PC-3 (cell line): ENCODE measurements around the gene CRTC1. TPM values are rescaled to one million over a fixed set of nuclear protein-coding genes. Genes with fewer than 3 reads are reported as not detected.

ENCODE experiments used
- ATAC-seq: fragments of 200-7000 bp; cut with Tn5 transposase; 2 replicates; pipeline ENCODE4 v1.9.1; 2020; ENCODE audit warnings: mild to moderate bottlenecking, moderate library complexity
- BruUV-seq: library from RNA; stranded (reverse); fragments of 400-500 nt; replicated peaks from 2 replicates; lab custom pipeline; 2021; lab: Mats Ljungman, UMichigan
- CTCF ChIA-PET: fragments of 300-600 bp; sonication (Branson Sonifier 250); formaldehyde crosslinking; loops from one replicate; lab custom pipeline; 2022; ENCODE audit warnings: antibody characterized with exemption; lab: Charles Lee
- POLR2A ChIA-PET: fragments of 300-600 bp; sonication (Branson Sonifier 250); formaldehyde crosslinking; loops from one replicate; lab custom pipeline; 2022; ENCODE audit warnings: antibody characterized with exemption; ENCODE audit not compliant: unreplicated experiment; lab: Charles Lee
- DNase-seq: peaks from one replicate; pipeline ENCODE4 v3.0.0-alpha.2; 2015
- H2AFZ ChIP-seq: fragments of 300-600 bp; sonication (generic); 2 replicates; pipeline ENCODE4 v1.6.0; 2016; ENCODE audit warnings: antibody characterized with exemption, low read length
- H3F3A ChIP-seq: fragments of 300-600 bp; sonication (generic); one replicate; pipeline ENCODE4 v1.6.0; 2017; ENCODE audit warnings: antibody characterized with exemption, low read length, control low read depth, mild to moderate bottlenecking; ENCODE audit not compliant: unreplicated experiment
- H3K27ac ChIP-seq: fragments of 300-600 bp; sonication (generic); 2 replicates; pipeline ENCODE4 v1.5.1; 2016; ENCODE audit warnings: mild to moderate bottlenecking, low read length
- H3K27me3 ChIP-seq: fragments of 300-600 bp; sonication (generic); 2 replicates; pipeline ENCODE4 v1.6.1; 2016; ENCODE audit warnings: low read length, mixed read lengths
- H3K36me3 ChIP-seq: fragments of 300-600 bp; sonication (generic); 2 replicates; pipeline ENCODE4 v1.6.1; 2016; ENCODE audit warnings: low read depth, mixed run types, low read length, mixed read lengths
- H3K4me1 ChIP-seq: fragments of 300-600 bp; sonication (generic); 2 replicates; pipeline ENCODE4 v1.5.1; 2016; ENCODE audit warnings: low read length; ENCODE audit not compliant: insufficient read depth
- H3K4me2 ChIP-seq: fragments of 300-600 bp; sonication (generic); 2 replicates; pipeline ENCODE4 v1.6.0; 2016; ENCODE audit warnings: low read length
- H3K4me3 ChIP-seq: fragments of 300-600 bp; sonication (generic); 2 replicates; pipeline ENCODE4 v1.5.1; 2016; ENCODE audit warnings: mild to moderate bottlenecking, low read length, mixed read lengths
- H3K79me2 ChIP-seq: fragments of 300-600 bp; sonication (generic); 2 replicates; pipeline ENCODE4 v1.6.1; 2017; ENCODE audit warnings: low read length, mixed read lengths
- H3K9ac ChIP-seq: fragments of 300-600 bp; sonication (generic); 2 replicates; pipeline ENCODE4 v1.6.0; 2016; ENCODE audit warnings: mild to moderate bottlenecking, low read length
- H3K9me2 ChIP-seq: fragments of 300-600 bp; sonication (generic); replicated peaks from 2 replicates; pipeline ENCODE4 v1.6.1; 2016; ENCODE audit warnings: mixed run types, low read length, mixed read lengths
- H3K9me3 ChIP-seq: fragments of 300-600 bp; sonication (generic); 2 replicates; pipeline ENCODE4 v1.6.1; 2016; ENCODE audit warnings: low read length, mixed read lengths
- H4K20me1 ChIP-seq: fragments of 300-600 bp; sonication (generic); 2 replicates; pipeline ENCODE4 v1.6.1; 2016; ENCODE audit warnings: low read length, mixed read lengths
- EZH2 ChIP-seq: fragments of 300-600 bp; sonication (generic); IDR thresholded peaks from one replicate; pipeline ENCODE4 v1.6.1; 2017; ENCODE audit warnings: antibody characterized with exemption, mild to moderate bottlenecking, low read length; ENCODE audit not compliant: unreplicated experiment
- EZH2phosphoT487 ChIP-seq: fragments of 300-600 bp; sonication (generic); IDR thresholded peaks from 2 replicates; pipeline ENCODE4 v1.6.1; 2018; ENCODE audit warnings: mild to moderate bottlenecking, antibody characterized with exemption, low read length, borderline replicate concordance
- intact Hi-C: fragments of 100-400 bp; cut with micrococcal nuclease; formaldehyde crosslinking; loops from 2 replicates; pipeline ENCODE4 v1.9.0; 2023
- total RNA-seq: library from RNA; depleted of rRNA; stranded (reverse); fragments of >200 nt; gene quantifications from 2 replicates; pipeline ENCODE4 v1.2.3, GENCODE V29; 2014
- TF ChIP-seq, protein P1 (sequence below): fragments of 300-600 bp; sonication (generic); conservative IDR thresholded peaks from 2 replicates; pipeline ENCODE4 v1.5.1; 2017; ENCODE audit warnings: antibody characterized with exemption, low read depth, mild to moderate bottlenecking, low read length

CRTC1 gene
- total RNA-seq, 1 experiment from 2014 or later: 6.7 TPM

DNA sequence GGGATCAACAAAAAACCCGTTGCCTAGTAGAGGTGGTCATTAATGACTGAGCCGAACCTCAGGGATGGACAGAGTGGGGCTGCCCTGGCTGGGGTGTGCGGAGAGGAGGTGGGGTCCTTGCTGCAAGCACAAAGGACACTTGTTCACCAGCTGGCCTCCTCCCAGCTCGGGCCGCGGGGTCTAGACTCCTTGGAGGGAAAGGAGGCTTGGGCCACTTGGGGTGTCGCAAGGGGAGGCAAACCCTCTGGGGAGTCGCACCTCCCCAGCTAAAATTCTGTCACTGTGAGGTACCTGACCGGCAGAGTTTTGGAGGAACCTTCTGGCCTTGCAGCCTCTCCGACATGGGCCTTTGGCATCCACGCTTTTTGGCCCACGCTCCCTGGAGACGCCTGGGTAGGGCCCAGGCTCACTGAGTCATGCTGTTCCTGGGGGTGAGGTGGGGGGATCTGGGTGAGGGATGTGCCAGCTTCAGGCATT is 38.4 kb upstream of the CRTC1 start:
- ATAC-seq (no peak), DNase-seq (no peak)
- Histone ChIP-seq H3K9me3 (no peaks in the 10 kb centered on the region), H3F3A (no peaks in the 10 kb centered on the region), H3K9ac (no peak overlapping the region), H3K4me3 (no peak overlapping the region), H2AFZ (no peak overlapping the region), H4K20me1 (peaks cover 6% of the 10 kb centered on the region; the same call in 1 of the 2 replicates), H3K36me3 (no peaks in the 10 kb centered on the region), H3K79me2 (peaks cover 36% of the 10 kb centered on the region), H3K27ac (no peak overlapping the region), H3K9me2 (no peaks in the 10 kb centered on the region), H3K4me1 (no peaks in the 10 kb centered on the region), H3K27me3 (no peaks in the 10 kb centered on the region), H3K4me2 (no peak overlapping the region)
- BruUV-seq: no TSS peak
- POLR2A ChIA-PET: no interaction called here
- TF ChIP-seq EZH2 (no peak), EZH2phosphoT487 (no peak)
- TF ChIP-seq, protein P1, sequence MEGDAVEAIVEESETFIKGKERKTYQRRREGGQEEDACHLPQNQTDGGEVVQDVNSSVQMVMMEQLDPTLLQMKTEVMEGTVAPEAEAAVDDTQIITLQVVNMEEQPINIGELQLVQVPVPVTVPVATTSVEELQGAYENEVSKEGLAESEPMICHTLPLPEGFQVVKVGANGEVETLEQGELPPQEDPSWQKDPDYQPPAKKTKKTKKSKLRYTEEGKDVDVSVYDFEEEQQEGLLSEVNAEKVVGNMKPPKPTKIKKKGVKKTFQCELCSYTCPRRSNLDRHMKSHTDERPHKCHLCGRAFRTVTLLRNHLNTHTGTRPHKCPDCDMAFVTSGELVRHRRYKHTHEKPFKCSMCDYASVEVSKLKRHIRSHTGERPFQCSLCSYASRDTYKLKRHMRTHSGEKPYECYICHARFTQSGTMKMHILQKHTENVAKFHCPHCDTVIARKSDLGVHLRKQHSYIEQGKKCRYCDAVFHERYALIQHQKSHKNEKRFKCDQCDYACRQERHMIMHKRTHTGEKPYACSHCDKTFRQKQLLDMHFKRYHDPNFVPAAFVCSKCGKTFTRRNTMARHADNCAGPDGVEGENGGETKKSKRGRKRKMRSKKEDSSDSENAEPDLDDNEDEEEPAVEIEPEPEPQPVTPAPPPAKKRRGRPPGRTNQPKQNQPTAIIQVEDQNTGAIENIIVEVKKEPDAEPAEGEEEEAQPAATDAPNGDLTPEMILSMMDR: no peak
- intact Hi-C loops: no loop called here
- CTCF ChIA-PET: interaction anchor here (0.6 kb wide), 1 partner anchor 529 kb away, joined by 3 read pairs; no protein-coding TSS in a partner anchor

DNA sequence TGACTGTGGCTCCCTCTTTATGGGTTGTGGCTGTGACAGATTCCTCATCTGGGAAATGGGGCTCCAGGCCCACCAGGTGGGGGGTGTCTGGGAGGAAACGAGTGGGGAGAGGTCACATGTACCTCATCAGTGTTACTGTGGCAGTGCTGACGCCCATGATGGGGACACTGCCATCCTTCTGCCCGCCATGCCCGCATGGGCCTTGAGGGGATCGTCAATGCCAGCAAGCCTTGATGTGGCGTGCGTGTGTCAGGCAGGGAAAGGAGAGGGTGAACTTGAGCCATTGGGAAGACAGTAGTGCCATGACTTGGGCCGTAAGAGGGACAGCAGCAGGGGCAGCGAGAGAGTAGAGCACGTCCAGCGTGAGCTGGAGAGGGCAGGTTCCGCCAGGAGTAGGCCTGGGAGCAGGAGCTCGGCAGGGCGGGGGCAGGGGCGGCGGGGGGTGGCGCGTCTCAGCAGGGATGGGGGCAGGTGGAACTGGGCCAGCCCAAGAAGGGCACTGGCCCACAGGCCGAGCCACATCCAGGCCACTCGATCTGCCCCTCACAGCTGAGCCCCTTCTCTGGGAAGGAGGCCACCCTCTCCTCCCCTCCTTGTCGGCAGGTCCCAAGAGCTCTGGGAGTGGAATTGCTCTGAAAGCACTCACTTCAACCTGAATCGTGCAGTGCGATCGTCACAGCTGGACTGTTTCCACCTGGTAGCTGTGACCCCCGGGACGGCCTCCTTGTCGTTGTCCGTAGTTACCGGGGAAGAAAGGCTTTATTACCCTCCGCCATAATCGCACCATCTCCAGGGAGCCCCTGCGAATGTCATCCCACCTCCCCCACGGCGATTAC is 36.7 kb upstream of the CRTC1 start:
- no TSS peak for BruUV-seq
- Histone ChIP-seq H4K20me1 (peaks cover 6% of the 10 kb centered on the region; the same call in 1 of the 2 replicates), H3F3A (no peaks in the 10 kb centered on the region), H3K9me3 (no peaks in the 10 kb centered on the region), H3K4me1 (no peaks in the 10 kb centered on the region), H2AFZ (no peak overlapping the region), H3K27ac (no peak overlapping the region), H3K4me3 (no peak overlapping the region), H3K9me2 (no peaks in the 10 kb centered on the region), H3K79me2 (peaks cover 28% of the 10 kb centered on the region), H3K27me3 (no peaks in the 10 kb centered on the region), H3K36me3 (no peaks in the 10 kb centered on the region), H3K9ac (no peak overlapping the region), H3K4me2 (no peak overlapping the region)
- ATAC-seq (no peak), DNase-seq (no peak)
- TF ChIP-seq EZH2 (no peak), EZH2phosphoT487 (no peak)
- TF ChIP-seq, protein P1: no peak
- ChIA-PET POLR2A (no interaction called here), CTCF (interaction anchor here (0.6 kb wide), 1 partner anchor 29 kb away, joined by 3 read pairs; no protein-coding TSS in a partner anchor)
- intact Hi-C loops: no loop called here

DNA sequence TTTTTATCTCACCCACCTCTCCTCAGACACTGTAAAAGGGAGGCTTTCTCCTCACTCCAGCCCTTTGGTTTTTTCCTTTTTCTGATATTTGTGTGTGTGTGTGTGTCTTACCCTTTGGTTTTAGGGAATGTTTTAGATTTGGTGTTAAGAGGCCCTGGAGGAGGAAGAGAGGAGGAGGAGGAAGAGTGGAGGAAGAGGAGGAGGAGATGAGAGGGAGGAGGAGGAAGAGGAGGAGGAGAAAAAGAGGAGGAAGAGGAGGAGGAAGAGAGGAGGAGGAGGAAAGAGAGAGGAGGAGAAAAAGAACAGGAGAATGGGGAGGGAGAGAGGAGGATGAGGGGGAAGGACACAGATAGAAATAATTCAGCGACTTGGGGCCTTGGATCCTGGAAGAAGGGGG is 36.1 kb upstream of the CRTC1 start:
- no peak overlapping the region for H3K27ac ChIP-seq
- ChIA-PET POLR2A (no interaction called here), CTCF (no interaction called here)
- TF ChIP-seq, protein P1: no peak
- no peak for TF ChIP-seq EZH2
- no peak for TF ChIP-seq EZH2phosphoT487
- H3F3A ChIP-seq: no peaks in the 10 kb centered on the region
- H3K4me1 ChIP-seq: no peaks in the 10 kb centered on the region
- no peak overlapping the region for H3K4me2 ChIP-seq
- H3K9me3 ChIP-seq: no peaks in the 10 kb centered on the region
- no peaks in the 10 kb centered on the region for H3K9me2 ChIP-seq
- no peak overlapping the region for H2AFZ ChIP-seq
- H3K4me3 ChIP-seq: no peak overlapping the region
- no peaks in the 10 kb centered on the region for H3K36me3 ChIP-seq
- peaks cover 6% of the 10 kb centered on the region; the same call in 1 of the 2 replicates for H4K20me1 ChIP-seq
- no peak for ATAC-seq
- no peak overlapping the region for H3K9ac ChIP-seq
- intact Hi-C loops: no loop called here
- no peaks in the 10 kb centered on the region for H3K27me3 ChIP-seq
- BruUV-seq: no TSS peak
- H3K79me2 ChIP-seq: peaks cover 23% of the 10 kb centered on the region
- no peak for DNase-seq
